ENCODE data around the gene SDHA.
"Not testable (repeated sequence)": the region's sequence is repeated elsewhere in the genome, so short reads cannot be mapped to it uniquely, and the experiment has no call there.

- TF ChIP-seq CTCF, POLR2A (IDR thresholded peaks at IDR 0.05): not testable (repeated sequence)
Observed at GRCh38 chr5:263275-263974, 45.3 kb downstream of the SDHA start.
